Upper lobe of left lung (tissue), 6 donors: ENCODE measurements around the gene ALDH5A1. TPM values are rescaled to one million over a fixed set of nuclear protein-coding genes. Genes with fewer than 3 reads are reported as not detected.

Source experiments
- ATAC-seq, 2 donors: fragments of 200-7000 bp; cut with Tn5 transposase; one replicate each; pipeline ENCODE4 v1.9.1; 2022; ENCODE audit warnings: mild to moderate bottlenecking in 2 of 2, moderate library complexity in 2 of 2; ENCODE audit not compliant: low FRiP score in 2 of 2
- DNase-seq, 2 donors: peaks; one replicate each; pipeline ENCODE4 v3.0.0-alpha.2; 2019 to 2020
- H3K27ac ChIP-seq, 4 donors: fragments of 200-600 bp; sonication (generic); one replicate each; pipeline ENCODE4 v1.5.1; 2016 to 2019
- H3K27me3 ChIP-seq, 4 donors: fragments of 200-600 bp; sonication (generic); one replicate each; pipeline ENCODE4 v1.5.1; 2017 to 2019
- H3K36me3 ChIP-seq, 4 donors: fragments of 200-600 bp; sonication (generic); one replicate each; pipeline ENCODE4 v1.5.1; 2016 to 2019
- H3K4me1 ChIP-seq, 4 donors: fragments of 200-600 bp; sonication (generic); one replicate each; pipeline ENCODE4 v1.5.1; 2018 to 2019
- H3K4me3 ChIP-seq, 4 donors: fragments of 200-600 bp; sonication (generic); one replicate each; pipeline ENCODE4 v1.5.1; 2017 to 2019; ENCODE audit warnings: mild to moderate bottlenecking in 2 of 4, moderate library complexity in 1 of 4
- H3K9me3 ChIP-seq, 4 donors: fragments of 200-600 bp; sonication (generic); one replicate each; pipeline ENCODE4 v1.5.1; 2018 to 2019
- EP300 ChIP-seq, 4 donors: sonication (generic); formaldehyde crosslinking; IDR thresholded peaks; one replicate each; pipeline ENCODE4 v1.5.1; 2017; ENCODE audit warnings: antibody characterized with exemption in 4 of 4, control low read depth in 2 of 4
- POLR2A ChIP-seq, 4 donors: fragments of 450-650 bp; IDR thresholded peaks; one replicate each; pipeline ENCODE4 v1.5.1; 2016 to 2017; ENCODE audit warnings: antibody characterized with exemption in 4 of 4, mild to moderate bottlenecking in 2 of 4
- POLR2AphosphoS5 ChIP-seq, 2 donors: sonication (generic); formaldehyde crosslinking; IDR thresholded peaks; one replicate each; pipeline ENCODE4 v1.5.1; 2017; ENCODE audit warnings: antibody characterized with exemption in 2 of 2
- WGBS, 2 donors: methylation state at CpG; one replicate each; pipeline ENCODE4 v1.1.5; 2017 to 2018; 5-methylcytosine and 5-hydroxymethylcytosine counted together
- total RNA-seq, 6 donors: library from RNA; depleted of rRNA in 4 of 6; stranded (reverse); fragments of >200 nt in 4 of 6; gene quantifications; one replicate each; pipeline versions ENCODE4 v1.1.0 to v1.2.1, GENCODE V29; 2016 to 2021
- TF ChIP-seq, protein P1 (sequence below), 6 experiments: fragments of 450-650 bp in 4 of 6; fragments of 200-600 bp in 2 of 6; sonication (generic) in 2 of 6; IDR thresholded peaks; one replicate each; pipeline ENCODE4 v1.5.1; 2016 to 2019; ENCODE audit warnings: antibody characterized with exemption in 6 of 6
- donor health status: DM: no; HTN: no; CAD: no; lungs with moderate emphysema.
- donor health status: DM: no; HTN: yes; CAD: no; lungs with severe emphysema.

The ALDH5A1 gene
- total RNA-seq, 6 donors from 2014 or later = 7.3 to 21.1 (median 12.4) TPM

DNA sequence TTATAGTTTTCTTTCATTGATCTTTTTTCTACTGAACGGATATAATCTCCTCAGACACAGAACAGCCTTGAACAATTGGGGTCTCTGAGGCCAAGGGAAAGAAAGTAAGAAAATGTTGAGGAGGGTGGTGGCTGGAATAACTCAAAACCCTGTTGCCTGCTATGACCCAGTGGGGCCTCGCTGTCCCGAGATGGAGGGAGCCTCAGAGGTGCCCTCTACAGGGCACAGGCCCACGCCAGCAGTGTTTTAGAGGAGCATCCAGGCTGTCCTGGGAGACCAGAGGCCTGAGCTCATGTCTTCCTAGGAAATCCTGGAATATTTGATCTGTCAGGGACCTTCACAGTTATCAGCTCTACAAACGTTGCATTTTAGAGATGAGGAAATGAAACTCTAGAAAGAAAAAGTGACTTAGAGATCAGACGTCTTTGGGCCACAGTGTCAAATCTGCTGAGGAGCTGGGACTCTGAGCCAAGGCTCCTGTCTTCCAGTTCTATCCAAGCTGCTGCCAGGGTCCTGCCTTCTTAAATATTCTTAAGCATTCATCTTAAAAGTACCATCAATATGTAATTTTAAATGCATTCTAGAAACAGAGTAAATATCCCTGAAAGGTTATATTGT, 26.3 kb downstream of the ALDH5A1 start:
- Histone ChIP-seq H3K36me3 (peaks cover 0 to 3% (median 0%) of the 10 kb centered on the region in 4 donors), H3K27me3 (no peaks in the 10 kb centered on the region), H3K4me3 (no peak overlapping the region), H3K27ac (no peak overlapping the region), H3K9me3 (no peaks in the 10 kb centered on the region), H3K4me1 (peaks cover 0 to 6% (median 0%) of the 10 kb centered on the region in 4 donors)
- DNase-seq (peak in 1 of 2 donors; percentile 59), ATAC-seq (peak; percentile 72 to 80)
- WGBS, 2 donors = 37 to 41% methylated on average over 6 of the region's 6 CpGs
- no peak for TF ChIP-seq POLR2A (IDR thresholded peaks at IDR 0.05)
- TF ChIP-seq, protein P1, sequence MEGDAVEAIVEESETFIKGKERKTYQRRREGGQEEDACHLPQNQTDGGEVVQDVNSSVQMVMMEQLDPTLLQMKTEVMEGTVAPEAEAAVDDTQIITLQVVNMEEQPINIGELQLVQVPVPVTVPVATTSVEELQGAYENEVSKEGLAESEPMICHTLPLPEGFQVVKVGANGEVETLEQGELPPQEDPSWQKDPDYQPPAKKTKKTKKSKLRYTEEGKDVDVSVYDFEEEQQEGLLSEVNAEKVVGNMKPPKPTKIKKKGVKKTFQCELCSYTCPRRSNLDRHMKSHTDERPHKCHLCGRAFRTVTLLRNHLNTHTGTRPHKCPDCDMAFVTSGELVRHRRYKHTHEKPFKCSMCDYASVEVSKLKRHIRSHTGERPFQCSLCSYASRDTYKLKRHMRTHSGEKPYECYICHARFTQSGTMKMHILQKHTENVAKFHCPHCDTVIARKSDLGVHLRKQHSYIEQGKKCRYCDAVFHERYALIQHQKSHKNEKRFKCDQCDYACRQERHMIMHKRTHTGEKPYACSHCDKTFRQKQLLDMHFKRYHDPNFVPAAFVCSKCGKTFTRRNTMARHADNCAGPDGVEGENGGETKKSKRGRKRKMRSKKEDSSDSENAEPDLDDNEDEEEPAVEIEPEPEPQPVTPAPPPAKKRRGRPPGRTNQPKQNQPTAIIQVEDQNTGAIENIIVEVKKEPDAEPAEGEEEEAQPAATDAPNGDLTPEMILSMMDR (IDR thresholded peaks at IDR 0.05) = peak in 5 of 6 experiments; percentile 30 to 54 (median 47)

DNA sequence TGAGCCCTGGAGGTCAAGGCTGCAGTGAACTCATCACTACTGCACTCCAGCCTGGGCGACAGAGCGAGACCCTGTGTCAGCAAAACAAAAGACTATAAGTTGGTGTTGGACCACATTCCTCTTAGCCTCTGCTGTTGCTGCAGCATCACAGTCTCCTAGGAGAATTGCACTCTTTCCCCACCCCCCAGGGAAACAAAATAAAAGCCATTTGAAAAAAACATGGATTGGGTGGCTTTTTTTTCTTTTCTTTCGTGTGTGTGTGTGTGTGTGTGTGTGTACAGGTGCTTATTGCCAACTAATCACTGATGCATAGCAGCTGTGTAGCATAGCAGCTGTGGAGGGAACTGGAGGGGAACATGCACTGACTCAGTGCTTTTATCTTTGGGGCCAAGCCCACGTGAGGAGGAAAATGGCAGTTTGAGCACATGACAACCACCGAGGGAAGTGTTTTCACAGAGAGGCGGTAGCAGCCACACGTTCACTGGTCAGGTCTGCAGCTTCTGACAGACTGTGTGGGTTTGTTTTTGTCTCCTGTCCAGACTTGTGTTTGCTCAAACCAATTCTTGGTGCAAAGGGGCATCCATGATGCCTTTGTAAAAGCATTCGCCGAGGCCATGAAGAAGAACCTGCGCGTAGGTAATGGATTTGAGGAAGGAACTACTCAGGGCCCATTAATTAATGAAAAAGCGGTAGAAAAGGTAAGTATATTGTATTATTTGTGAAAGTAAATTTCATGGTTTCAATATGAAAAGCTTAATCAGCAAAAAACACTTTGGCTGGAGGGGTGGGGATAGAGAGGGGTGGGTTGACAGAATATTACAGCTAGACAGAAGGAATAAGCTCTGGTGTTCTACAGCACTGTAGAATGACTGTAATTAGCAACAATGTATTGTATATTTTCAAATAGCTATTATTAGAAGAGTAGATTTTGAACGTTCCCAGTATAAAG, 27.7 kb downstream of the ALDH5A1 start:
- peaks cover 0 to 6% (median 0%) of the 10 kb centered on the region in 4 donors for H3K4me1 ChIP-seq
- no peak for ATAC-seq
- no peaks in the 10 kb centered on the region for H3K9me3 ChIP-seq
- no peak for DNase-seq
- H3K27ac ChIP-seq = no peak overlapping the region
- peaks cover 0 to 2% (median 0%) of the 10 kb centered on the region in 4 donors for H3K36me3 ChIP-seq
- H3K4me3 ChIP-seq = no peak overlapping the region
- TF ChIP-seq POLR2AphosphoS5 (IDR thresholded peaks at IDR 0.05) (no peak), POLR2A (IDR thresholded peaks at IDR 0.05) (no peak), EP300 (IDR thresholded peaks at IDR 0.05) (no peak)
- TF ChIP-seq, protein P1 (IDR thresholded peaks at IDR 0.05) = no peak
- H3K27me3 ChIP-seq = no peaks in the 10 kb centered on the region
- WGBS, 2 donors = 81 to 84% methylated on average over 13 of the region's 13 CpGs

DNA sequence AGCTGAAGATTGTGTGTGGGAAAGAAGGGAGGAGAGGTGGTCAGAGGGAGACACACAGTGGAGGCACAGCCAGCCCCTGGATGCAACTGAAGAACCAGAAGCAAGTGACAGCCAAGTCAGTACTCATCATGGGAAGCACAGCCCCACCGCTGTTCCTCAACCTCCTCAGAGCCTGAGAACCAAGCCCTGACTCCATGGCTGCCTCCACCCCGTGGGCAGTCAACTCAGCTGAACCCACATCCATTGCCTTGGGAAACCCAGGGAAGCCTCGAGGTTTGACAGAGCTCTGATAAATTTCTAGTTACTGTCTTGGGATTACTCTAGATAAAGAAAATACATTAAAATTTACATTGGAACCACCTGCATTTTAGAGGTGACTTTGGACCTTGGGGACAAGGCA, 29.6 kb downstream of the ALDH5A1 start:
- no peaks in the 10 kb centered on the region for H3K9me3 ChIP-seq
- TF ChIP-seq POLR2AphosphoS5 (IDR thresholded peaks at IDR 0.05) (no peak), POLR2A (IDR thresholded peaks at IDR 0.05) (no peak), EP300 (IDR thresholded peaks at IDR 0.05) (no peak)
- TF ChIP-seq, protein P1 (IDR thresholded peaks at IDR 0.05) = no peak
- DNase-seq (no peak), ATAC-seq (no peak)
- 84 to 94% methylated on average over 3 of the region's 3 CpGs for WGBS, 2 donors
- H3K27me3 ChIP-seq = no peaks in the 10 kb centered on the region
- no peak overlapping the region for H3K4me3 ChIP-seq
- no peaks in the 10 kb centered on the region for H3K4me1 ChIP-seq
- no peaks in the 10 kb centered on the region for H3K36me3 ChIP-seq
- no peak overlapping the region for H3K27ac ChIP-seq

DNA sequence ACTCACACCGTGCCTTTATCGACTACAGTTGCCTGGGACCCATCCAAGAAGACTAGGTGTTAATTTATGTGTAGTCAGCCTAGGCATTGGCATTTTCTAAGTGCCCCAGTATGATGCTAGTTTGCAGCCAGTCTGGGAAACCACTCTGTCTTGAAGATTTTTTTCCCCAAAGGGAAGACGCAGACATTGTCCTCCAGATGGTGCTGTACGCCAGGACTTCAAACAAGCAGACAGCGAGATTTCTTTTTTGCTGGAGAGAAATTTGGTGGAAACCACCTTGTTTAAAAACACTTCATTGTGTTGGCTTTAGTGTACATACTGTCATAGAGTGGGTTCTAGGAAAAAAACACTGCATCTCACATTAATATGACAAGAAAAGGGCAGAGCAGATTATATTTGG, 30.0 kb downstream of the ALDH5A1 start:
- Histone ChIP-seq H3K9me3 (no peaks in the 10 kb centered on the region), H3K4me1 (no peaks in the 10 kb centered on the region), H3K36me3 (no peaks in the 10 kb centered on the region), H3K4me3 (no peak overlapping the region), H3K27ac (no peak overlapping the region), H3K27me3 (no peaks in the 10 kb centered on the region)
- ATAC-seq = no peak
- WGBS, 2 donors = 64 to 68% methylated on average over 5 of the region's 5 CpGs
- no peak for DNase-seq
- TF ChIP-seq POLR2A (IDR thresholded peaks at IDR 0.05) (no peak), EP300 (IDR thresholded peaks at IDR 0.05) (no peak)
- TF ChIP-seq, protein P1 (IDR thresholded peaks at IDR 0.05) = no peak
